Neural cell (in vitro differentiated cells): ENCODE measurements around the gene ZNF157. TPM values are rescaled to one million over a fixed set of nuclear protein-coding genes. Genes with fewer than 3 reads are reported as not detected.

ENCODE experiments used
- H2AFZ ChIP-seq: fragments of 200-600, 300-800 bp; sonication (generic), shearing (Covaris generic); 2 replicates; pipeline ENCODE4 v1.6.0; 2014; ENCODE audit warnings: low read depth, mild to moderate bottlenecking, antibody characterized with exemption, low read length, moderate library complexity
- H3F3A ChIP-seq: fragments of 200-600 bp; shearing (Covaris generic); 2 replicates; pipeline ENCODE4 v1.6.1; 2016; ENCODE audit warnings: mild to moderate bottlenecking, moderate library complexity, mixed read lengths, antibody characterized with exemption, low read length; ENCODE audit not compliant: insufficient read depth, poor library complexity, severe bottlenecking
- H3K27ac ChIP-seq: fragments of 200-600, 300-800 bp; sonication (generic), shearing (Covaris generic); 2 replicates; pipeline ENCODE4 v1.5.1; 2014; ENCODE audit warnings: mild to moderate bottlenecking, low read length, moderate library complexity
- H3K27me3 ChIP-seq: fragments of 300-800, 200-600 bp; sonication (generic), shearing (Covaris generic); 2 replicates; pipeline ENCODE4 v1.6.0; 2014; ENCODE audit warnings: mild to moderate bottlenecking, low read depth, low read length, moderate library complexity; ENCODE audit not compliant: insufficient read depth
- H3K36me3 ChIP-seq: fragments of 300-800, 200-600 bp; sonication (generic), shearing (Covaris generic); 2 replicates; pipeline ENCODE4 v1.5.1; 2014; ENCODE audit warnings: mild to moderate bottlenecking, antibody characterized with exemption, low read length, moderate library complexity; ENCODE audit not compliant: insufficient read depth
- H3K4me2 ChIP-seq: fragments of 300-800, 200-600 bp; sonication (generic), shearing (Covaris generic); 2 replicates; pipeline ENCODE4 v1.6.0; 2014; ENCODE audit warnings: mild to moderate bottlenecking, low read length
- H3K4me3 ChIP-seq: fragments of 300-800, 200-600 bp; sonication (generic), shearing (Covaris generic); 2 replicates; pipeline ENCODE4 v1.5.1; 2014; ENCODE audit warnings: mild to moderate bottlenecking, low read length, moderate library complexity
- H3K79me2 ChIP-seq: fragments of 200-600 bp; shearing (Covaris generic); replicated peaks from 2 replicates; pipeline ENCODE4 v1.6.0; 2014; ENCODE audit warnings: mild to moderate bottlenecking, low read length, moderate library complexity; ENCODE audit not compliant: insufficient read depth
- H3K9ac ChIP-seq: fragments of 300-800, 200-600 bp; sonication (generic), shearing (Covaris generic); 2 replicates; pipeline ENCODE4 v1.6.1; 2016; ENCODE audit warnings: mild to moderate bottlenecking, low read length, mixed read lengths
- H3K9me2 ChIP-seq: fragments of 200-600 bp; shearing (Covaris generic); 2 replicates; pipeline ENCODE4 v1.6.1; 2016; ENCODE audit warnings: mild to moderate bottlenecking, low read length, mixed read lengths; ENCODE audit not compliant: insufficient read depth
- H3K9me3 ChIP-seq: fragments of 200-600, 300-800 bp; sonication (generic), shearing (Covaris generic); 2 replicates; pipeline ENCODE4 v1.6.1; 2016; ENCODE audit warnings: mild to moderate bottlenecking, mixed run types, low read length, moderate library complexity, mixed read lengths
- H4K20me1 ChIP-seq: fragments of 200-600 bp; shearing (Covaris generic); 2 replicates; pipeline ENCODE4 v1.6.1; 2016; ENCODE audit warnings: mild to moderate bottlenecking, mixed run types; ENCODE audit not compliant: insufficient read depth
- EP300 ChIP-seq: fragments of 450-650 bp; conservative IDR thresholded peaks from 2 replicates; pipeline ENCODE4 v1.6.1; 2014; ENCODE audit warnings: antibody characterized with exemption, mild to moderate bottlenecking, moderate library complexity; ENCODE audit not compliant: poor library complexity, severe bottlenecking
- EZH2 ChIP-seq: fragments of 200-600, 300-800 bp; shearing (Covaris generic), sonication (generic); IDR thresholded peaks from 2 replicates; pipeline ENCODE4 v1.6.1; 2014; ENCODE audit warnings: antibody characterized with exemption, low read length, borderline replicate concordance, mild to moderate bottlenecking; ENCODE audit not compliant: insufficient read depth, poor library complexity, severe bottlenecking
- MXI1 ChIP-seq: fragments of 450-650 bp; conservative IDR thresholded peaks from 2 replicates; pipeline ENCODE4 v1.6.1; 2014; ENCODE audit warnings: antibody characterized with exemption, mild to moderate bottlenecking; ENCODE audit not compliant: poor library complexity, severe bottlenecking
- POLR2AphosphoS5 ChIP-seq: IDR thresholded peaks from 2 replicates; pipeline ENCODE4 v1.6.1; 2012
- RAD21 ChIP-seq: fragments of 450-650 bp; conservative IDR thresholded peaks from 2 replicates; pipeline ENCODE4 v1.6.1; 2014; ENCODE audit warnings: antibody characterized with exemption, mild to moderate bottlenecking, moderate library complexity
- SMC3 ChIP-seq: fragments of 450-650 bp; conservative IDR thresholded peaks from 2 replicates; pipeline ENCODE4 v1.6.1; 2014; ENCODE audit warnings: antibody characterized with exemption, mild to moderate bottlenecking, moderate library complexity; ENCODE audit not compliant: poor library complexity
- TAF1 ChIP-seq: IDR thresholded peaks from 2 replicates; pipeline ENCODE4 v1.6.1; 2012; ENCODE audit warnings: low read depth
- polyA plus RNA-seq: library from polyadenylated mRNA; depleted of rRNA; stranded (reverse); fragments of >200 nt; gene quantifications from 2 replicates; pipeline ENCODE4 v1.2.3, GENCODE V29; 2014
- TF ChIP-seq, protein P1 (sequence below): IDR thresholded peaks from 2 replicates; pipeline ENCODE4 v1.6.1; 2012; ENCODE audit warnings: borderline replicate concordance
- TF ChIP-seq, protein P2 (sequence below): fragments of 450-650 bp; IDR thresholded peaks from 2 replicates; pipeline ENCODE4 v1.5.1; 2014; ENCODE audit warnings: antibody characterized with exemption, mild to moderate bottlenecking, moderate library complexity; ENCODE audit not compliant: poor library complexity, severe bottlenecking

ZNF157 gene
- polyA plus RNA-seq, 1 donor from 2014 or later: 3.5 TPM

DNA sequence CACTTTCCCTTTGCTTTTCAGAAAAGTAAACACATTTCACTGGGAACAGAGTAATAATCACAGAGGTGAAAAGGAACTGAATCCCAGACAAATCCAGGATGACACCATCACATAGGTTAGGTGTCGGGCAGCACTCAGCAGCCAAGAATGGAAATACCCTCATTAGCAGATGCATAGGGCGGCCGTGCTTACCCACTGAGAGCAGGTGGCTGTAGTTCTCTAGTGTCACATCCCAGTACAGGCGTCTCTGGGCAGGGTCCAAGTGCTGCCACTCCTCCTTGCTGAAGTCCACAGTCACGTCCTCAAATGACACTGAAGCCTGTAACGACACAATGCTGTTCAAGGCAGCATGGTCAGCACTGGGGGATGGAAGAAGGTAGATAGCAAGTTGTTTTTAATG lies 85.7 kb downstream of the ZNF157 start:
- Histone ChIP-seq H3K9me2 (no peaks in the 10 kb centered on the region), H3K4me2 (no peak overlapping the region)

DNA sequence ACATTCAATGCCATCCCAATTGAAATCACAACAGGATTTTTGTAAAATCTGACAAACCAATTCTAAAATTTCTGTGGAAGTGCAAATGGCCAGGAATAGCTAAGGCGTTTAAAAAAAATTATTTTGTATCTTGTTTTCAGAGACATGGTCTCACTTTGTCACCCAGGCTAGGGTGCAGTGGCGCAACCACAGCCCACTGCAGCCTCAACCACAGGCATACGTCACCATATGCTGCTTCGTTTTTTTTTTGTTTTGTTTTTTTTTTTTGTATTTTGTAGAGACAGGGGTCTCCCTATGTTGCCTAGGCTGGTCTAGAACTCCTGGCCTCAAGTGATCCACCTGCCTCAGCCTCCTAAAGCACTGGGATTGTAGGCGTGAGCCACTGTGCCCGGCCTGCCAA lies 88.2 kb downstream of the ZNF157 start:
- no peaks in the 10 kb centered on the region for H4K20me1 ChIP-seq
- H3K4me3 ChIP-seq: no peak overlapping the region
- H3K4me2 ChIP-seq: no peak overlapping the region
- no peaks in the 10 kb centered on the region for H3K9me2 ChIP-seq
- no peaks in the 10 kb centered on the region for H3F3A ChIP-seq
- no peaks in the 10 kb centered on the region for H3K79me2 ChIP-seq
- H3K27ac ChIP-seq: no peak overlapping the region
- TF ChIP-seq EP300: no peak
- TF ChIP-seq RAD21: no peak
- no peak for TF ChIP-seq TAF1
- no peak for TF ChIP-seq POLR2AphosphoS5
- TF ChIP-seq, protein P1, sequence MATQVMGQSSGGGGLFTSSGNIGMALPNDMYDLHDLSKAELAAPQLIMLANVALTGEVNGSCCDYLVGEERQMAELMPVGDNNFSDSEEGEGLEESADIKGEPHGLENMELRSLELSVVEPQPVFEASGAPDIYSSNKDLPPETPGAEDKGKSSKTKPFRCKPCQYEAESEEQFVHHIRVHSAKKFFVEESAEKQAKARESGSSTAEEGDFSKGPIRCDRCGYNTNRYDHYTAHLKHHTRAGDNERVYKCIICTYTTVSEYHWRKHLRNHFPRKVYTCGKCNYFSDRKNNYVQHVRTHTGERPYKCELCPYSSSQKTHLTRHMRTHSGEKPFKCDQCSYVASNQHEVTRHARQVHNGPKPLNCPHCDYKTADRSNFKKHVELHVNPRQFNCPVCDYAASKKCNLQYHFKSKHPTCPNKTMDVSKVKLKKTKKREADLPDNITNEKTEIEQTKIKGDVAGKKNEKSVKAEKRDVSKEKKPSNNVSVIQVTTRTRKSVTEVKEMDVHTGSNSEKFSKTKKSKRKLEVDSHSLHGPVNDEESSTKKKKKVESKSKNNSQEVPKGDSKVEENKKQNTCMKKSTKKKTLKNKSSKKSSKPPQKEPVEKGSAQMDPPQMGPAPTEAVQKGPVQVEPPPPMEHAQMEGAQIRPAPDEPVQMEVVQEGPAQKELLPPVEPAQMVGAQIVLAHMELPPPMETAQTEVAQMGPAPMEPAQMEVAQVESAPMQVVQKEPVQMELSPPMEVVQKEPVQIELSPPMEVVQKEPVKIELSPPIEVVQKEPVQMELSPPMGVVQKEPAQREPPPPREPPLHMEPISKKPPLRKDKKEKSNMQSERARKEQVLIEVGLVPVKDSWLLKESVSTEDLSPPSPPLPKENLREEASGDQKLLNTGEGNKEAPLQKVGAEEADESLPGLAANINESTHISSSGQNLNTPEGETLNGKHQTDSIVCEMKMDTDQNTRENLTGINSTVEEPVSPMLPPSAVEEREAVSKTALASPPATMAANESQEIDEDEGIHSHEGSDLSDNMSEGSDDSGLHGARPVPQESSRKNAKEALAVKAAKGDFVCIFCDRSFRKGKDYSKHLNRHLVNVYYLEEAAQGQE: no peak
- TF ChIP-seq, protein P2, sequence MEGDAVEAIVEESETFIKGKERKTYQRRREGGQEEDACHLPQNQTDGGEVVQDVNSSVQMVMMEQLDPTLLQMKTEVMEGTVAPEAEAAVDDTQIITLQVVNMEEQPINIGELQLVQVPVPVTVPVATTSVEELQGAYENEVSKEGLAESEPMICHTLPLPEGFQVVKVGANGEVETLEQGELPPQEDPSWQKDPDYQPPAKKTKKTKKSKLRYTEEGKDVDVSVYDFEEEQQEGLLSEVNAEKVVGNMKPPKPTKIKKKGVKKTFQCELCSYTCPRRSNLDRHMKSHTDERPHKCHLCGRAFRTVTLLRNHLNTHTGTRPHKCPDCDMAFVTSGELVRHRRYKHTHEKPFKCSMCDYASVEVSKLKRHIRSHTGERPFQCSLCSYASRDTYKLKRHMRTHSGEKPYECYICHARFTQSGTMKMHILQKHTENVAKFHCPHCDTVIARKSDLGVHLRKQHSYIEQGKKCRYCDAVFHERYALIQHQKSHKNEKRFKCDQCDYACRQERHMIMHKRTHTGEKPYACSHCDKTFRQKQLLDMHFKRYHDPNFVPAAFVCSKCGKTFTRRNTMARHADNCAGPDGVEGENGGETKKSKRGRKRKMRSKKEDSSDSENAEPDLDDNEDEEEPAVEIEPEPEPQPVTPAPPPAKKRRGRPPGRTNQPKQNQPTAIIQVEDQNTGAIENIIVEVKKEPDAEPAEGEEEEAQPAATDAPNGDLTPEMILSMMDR: no peak
- no peak for TF ChIP-seq SMC3
- TF ChIP-seq EZH2: no peak
- no peak for TF ChIP-seq MXI1
- no peaks in the 10 kb centered on the region for H3K27me3 ChIP-seq
- no peaks in the 10 kb centered on the region for H3K36me3 ChIP-seq
- H2AFZ ChIP-seq: no peak overlapping the region
- H3K9me3 ChIP-seq: no peaks in the 10 kb centered on the region
- no peak overlapping the region for H3K9ac ChIP-seq

More for the DNA sequence above, 85.7 kb downstream of the ZNF157 start:
- TF ChIP-seq, protein P2: no peak
- TF ChIP-seq TAF1 (no peak), EZH2 (no peak), MXI1 (no peak), SMC3 (no peak), RAD21 (no peak), EP300 (no peak)
- TF ChIP-seq, protein P1: no peak
- Histone ChIP-seq H2AFZ (no peak overlapping the region), H3K9me3 (no peaks in the 10 kb centered on the region), H3F3A (no peaks in the 10 kb centered on the region), H3K36me3 (no peaks in the 10 kb centered on the region), H3K9ac (no peak overlapping the region), H3K27ac (no peak overlapping the region), H4K20me1 (no peaks in the 10 kb centered on the region), H3K27me3 (no peaks in the 10 kb centered on the region), H3K79me2 (no peaks in the 10 kb centered on the region), H3K4me3 (no peak overlapping the region)
